ENCODE results near the gene SEMA3F.

The SEMA3F gene

DNA sequence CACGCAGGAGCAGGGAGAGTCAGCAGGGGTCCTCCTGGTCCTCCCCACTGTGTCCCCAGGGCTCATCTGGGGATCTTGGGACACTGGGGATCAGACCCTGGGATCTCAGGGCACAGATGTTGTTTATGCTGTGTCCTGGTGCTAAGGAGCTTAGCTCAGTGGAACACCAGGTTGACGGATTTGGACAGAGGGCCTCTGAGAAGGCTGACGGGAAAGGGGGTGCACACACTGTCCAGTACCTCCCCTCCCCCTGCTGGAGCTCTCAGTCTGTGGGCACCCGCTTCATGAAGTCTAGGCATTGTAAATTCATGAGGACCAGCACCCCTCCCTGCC, 21.9 kb upstream of the SEMA3F start:
- DNase-seq, result no peak

DNA sequence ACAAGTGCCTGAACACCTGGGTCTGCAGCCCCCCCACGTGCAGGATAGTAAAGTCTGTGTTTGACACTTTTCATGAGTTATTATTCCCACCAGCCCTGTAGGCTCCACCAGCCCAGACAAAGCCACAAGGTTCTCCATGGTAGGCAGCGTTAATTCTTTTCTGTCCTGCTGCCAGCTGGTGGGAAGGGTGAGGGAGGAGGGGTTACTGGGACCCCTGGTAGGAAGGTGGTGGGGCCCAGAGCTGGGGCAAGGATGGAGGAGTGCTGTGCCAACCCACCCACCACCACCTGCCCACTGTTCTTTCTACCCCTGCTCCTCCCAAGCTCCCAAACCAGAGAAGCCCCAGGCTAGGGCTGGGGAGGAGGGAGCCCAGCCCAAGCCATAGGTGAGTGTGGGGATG, 20.8 kb upstream of the SEMA3F start:
- DNase-seq, result no peak

DNA sequence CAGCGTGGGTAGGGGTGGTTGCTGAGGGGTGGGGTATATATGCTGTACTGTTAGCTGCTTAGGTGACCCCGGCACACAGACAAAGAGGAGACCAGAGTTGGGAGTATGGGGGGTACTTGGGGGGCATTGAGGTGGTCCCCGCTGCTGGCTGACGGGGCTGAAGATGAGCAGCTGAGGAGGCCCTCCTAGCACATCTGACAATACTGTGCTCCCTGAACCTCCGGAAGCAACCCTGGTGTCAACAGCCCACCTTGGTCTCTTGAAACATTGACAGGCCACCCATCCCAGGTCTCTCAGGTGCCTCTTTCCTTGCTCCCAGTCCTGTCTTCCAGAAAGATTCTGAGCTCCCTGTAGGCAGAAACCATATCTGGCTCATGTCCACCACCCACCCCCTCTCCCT, 19.2 kb upstream of the SEMA3F start:
- DNase-seq, result no peak

DNA sequence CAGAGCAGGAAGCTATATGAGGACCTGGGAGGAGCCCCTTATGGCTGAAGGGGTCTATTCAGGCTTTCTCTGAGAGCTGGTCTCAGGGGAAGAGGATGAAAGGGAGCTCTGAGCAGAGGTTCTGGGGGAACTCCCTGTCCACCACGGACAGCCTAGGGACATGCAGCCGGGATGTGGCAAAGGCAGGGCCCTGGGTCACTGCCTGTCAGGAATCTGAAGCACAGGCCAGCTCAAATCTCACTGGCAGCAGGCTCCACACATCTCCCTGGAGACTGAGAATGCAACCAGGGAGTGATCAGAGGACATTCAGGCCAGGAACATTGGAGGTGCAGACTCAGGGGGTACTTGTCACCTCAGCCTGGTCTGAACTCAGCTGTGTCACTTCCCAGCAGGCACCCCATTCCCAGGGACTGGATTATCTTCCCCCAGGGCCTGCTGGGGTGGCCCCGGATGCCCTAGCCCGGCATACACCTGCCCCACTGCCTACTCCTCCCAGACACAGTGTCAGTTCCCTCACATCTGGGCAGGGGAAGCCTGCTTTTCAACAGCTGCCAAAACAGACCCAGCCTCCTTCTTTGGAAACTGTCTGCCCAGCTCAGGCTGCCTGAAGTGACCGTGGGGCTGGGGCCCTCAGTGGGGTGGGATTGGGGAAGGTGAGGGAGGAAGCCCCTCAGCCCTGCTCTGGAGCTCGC, 18.3 kb upstream of the SEMA3F start:
- DNase-seq, result no peak

DNA sequence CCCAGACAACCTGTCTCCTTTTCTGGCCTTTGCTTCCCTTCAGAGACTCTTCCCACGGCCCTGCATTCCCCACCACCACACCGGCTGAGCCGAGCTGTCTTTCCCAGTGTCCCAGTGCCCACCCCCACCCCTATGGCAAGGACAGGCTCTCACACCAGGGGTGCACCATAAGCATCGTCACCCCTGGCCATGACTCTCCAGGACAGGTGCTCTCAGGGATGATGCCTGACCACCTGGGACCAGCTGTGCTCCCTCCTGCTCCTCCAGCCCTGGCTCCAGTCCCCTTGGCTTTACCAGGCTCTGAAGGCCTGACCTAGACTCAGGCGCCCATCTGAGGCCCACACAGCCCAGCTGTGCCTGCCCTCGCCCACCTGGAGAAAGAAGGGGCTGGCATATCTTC, 17.6 kb upstream of the SEMA3F start:
- DNase-seq, result no peak

DNA sequence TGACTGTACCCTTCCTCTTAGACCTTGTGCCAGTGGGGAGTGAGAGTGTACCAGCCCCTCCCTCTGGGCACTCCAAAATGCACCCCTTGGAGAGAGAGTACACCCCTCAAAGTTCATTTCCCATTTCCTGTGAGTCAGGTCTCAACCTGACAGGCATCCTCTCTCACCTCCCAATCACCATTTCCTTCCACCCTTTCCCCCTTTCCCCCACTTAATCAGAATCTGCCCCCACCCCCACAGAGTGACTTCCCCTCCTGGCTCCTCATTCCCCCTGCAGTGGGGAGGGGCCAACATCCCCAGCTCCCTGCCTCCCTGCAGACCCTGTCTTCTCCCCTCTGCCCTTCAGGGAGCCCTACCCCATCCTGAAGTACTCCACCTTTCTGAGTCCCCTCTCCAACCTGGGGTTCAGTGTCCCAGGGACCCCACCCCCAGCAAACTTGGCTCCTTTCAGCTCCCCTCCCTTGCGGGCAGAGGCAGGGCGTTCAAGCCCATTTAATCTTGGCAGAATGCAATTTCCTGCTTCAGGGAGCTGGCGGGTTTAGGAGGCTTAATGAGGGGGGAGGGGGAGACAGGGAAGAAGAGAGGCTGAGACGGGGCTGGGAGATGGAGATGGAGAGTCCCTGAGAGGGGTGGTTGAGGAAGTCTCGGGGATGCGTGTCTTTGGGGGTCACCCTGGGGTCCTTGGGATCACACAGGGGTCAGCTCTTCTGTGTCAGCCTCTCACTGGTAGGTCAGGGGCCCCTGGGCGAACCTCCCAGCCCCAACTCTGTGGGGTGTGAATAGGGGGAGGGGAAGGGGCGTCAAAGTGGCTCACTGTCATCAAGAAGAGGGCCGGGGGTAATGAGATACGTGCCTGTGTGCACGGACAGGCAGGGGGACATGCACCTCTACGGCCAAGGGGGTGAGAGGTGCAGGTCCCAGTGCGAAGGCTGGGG, 16.6 kb upstream of the SEMA3F start:
- DNase-seq, result no peak

DNA sequence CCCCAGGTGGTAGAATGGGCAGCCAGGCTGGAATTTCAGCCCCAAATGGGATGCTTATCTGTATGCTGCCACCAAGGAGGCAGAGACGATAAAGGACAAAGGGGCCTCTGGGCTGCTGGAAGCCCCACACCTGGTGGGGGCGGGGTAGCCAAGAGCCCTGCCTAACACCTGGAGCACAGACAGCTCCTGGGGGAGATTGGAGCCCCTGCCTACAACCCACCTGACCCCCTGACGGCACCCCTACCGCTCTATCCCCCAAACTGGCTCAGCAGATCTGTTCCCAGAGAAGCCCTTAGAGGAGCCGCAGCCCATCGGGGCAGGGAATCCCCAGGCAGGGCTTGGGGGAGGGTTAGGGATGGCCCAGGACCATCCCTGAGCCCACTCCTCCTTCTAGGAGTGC, 15.8 kb upstream of the SEMA3F start:
- DNase-seq, result no peak

DNA sequence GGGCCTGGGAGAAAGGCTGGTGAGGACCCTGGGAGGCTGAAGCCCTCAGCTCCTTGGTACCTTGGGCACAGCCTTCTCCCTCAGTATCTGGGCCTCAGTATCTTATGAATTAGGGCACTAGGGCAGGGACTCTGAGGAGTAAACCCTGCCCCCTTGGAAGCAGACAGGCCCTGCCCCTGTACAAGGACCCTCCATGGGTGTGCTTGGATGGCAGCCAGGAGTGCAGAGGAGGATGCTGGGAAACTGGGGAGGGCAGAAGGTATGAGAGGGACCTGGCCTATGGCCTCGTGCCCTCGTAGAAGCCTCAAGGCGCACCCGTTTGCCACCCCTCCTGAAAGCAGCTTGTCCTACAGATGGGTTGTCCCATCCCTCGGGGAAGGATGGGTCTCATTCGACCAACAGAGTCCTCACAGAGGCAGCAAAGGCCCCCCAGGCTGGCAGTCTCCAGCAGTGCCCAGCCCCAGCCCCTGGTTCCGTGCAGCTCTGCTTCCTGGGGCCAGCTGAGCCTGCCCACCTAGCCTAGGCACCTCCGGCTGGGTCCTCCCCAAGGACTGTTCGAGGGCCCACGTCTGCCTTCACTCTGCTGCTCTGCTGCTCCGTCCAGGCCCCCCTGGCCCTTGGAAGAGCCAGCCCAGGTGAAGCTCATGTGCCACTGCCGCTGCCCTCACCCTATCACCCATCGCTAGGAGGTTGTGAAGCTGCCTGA, 15.3 kb upstream of the SEMA3F start:
- DNase-seq, result no peak

DNA sequence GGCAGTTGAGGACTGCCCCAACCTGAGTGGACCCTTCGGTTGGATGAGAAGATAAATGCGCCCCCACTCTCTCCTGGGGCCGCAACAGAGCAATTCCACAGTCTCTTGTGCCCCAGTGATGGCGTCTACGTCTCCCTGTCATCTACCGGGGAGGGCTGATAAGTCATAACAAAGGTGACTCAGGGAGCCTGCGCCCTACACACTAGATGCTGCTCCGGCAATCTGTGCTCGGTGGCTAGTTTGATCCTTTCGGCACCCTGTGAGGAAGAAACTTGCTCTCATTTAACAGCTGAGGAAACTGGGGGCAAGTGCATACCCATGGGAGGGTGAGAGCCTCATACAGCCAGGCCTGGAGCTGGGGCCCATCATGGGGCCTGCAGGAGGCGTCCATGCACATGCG, 14.1 kb upstream of the SEMA3F start:
- DNase-seq, result no peak

DNA sequence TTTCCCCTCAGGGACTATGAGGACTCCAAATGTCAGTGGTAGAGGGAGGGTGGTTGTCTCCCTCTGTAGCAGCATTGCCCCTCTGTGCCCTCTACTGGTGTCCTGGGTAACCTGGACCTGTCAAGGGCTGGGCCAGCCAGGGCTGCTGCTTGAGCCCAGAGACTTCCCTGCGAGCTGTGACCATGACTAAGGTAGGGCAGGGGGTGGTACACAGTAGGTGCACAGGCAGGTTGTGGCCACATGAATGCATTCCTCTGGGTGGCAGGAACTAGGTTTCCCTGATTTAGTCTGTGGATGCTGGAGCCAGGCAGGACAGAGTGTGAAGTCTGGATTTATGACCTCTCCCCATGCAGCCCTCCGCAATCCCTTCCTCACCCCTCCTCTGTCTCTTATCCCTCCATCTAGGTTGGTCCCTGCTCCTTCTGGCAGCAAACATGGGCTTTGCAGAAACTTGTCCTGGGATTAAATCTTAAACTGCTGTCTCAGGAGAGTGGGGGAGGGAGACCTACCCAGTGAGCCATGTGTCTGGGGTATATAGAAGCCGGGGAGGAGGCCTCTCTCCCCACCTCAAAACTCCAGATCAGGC, 8.7 kb upstream of the SEMA3F start:
- DNase-seq, result no peak

DNA sequence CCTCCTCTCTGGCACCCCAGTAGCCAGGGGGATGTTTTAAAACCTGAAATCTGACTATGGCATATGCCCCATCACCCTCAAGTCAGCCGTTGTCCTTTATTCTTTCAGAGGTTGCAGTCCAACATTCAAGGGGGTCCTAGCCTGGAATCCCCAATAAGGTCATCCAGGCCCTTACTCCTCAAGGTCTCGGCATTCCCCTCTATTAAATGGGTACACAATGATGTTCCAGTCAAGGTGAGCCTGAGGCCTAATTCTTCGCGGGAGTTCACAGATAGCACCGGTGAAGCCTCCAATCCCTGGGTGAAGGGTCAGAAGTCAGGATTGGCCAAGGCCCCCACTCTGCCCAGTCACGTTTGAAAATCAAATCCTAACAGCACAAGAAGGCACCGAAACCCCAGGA, 8.1 kb upstream of the SEMA3F start:
- DNase-seq, result no peak

DNA sequence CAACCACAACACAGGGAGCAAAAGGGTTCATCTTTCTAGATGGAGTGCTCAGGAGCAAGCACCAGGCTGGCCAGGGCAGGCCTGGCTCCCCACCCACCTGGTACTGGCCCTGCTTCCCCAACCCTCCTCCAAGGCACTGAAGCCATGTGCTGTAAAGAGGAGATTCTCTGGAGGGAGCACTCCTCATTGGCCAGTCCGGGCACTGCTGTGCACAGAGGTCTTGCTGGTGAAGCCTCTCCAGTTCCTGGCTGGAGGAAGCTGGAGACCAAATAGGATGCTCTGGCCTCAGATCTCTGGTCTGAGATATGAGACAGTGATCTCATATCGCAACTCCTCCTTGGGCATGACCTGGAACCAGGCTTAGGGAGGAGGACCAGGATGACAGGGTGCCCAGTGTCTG, 7.7 kb upstream of the SEMA3F start:
- no peak for DNase-seq

DNA sequence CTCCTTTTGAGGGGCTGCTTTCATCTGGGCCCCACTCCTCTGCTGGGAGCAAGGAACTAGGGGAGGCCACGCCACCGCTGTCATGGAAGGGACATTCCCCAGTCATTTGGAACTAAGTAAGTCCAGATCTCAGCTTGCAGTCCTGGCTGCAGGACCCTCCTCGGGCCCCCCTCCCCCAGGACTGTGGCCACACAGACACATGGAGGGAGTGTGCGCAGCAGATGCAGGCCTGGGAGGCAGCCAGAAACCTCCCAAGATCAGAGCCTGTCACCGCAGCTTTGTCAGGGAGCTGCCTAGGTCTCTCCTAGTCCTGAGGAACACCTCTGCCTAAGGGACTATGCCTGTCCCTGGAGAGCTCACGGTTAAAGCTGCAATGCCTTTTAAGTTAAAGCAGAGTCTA, 7.3 kb upstream of the SEMA3F start:
- no peak for DNase-seq

DNA sequence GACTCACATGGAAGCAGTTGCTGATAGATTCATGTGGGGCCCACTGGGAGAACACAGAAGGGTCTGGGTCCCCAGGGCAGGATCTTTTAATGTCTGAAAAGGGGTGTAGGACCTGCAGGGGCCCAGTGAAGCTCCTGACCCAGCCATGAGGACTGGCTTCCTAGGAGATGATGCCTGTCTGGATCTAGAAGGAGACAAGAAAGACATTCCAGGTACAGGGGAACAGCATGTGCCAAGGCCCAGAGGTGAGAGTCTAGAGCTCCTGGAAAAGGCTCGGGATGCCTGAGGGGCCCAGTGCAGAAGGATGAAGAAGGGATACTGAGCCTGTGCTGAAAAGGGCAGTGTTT, 4.7 kb upstream of the SEMA3F start:
- no peak for DNase-seq

DNA sequence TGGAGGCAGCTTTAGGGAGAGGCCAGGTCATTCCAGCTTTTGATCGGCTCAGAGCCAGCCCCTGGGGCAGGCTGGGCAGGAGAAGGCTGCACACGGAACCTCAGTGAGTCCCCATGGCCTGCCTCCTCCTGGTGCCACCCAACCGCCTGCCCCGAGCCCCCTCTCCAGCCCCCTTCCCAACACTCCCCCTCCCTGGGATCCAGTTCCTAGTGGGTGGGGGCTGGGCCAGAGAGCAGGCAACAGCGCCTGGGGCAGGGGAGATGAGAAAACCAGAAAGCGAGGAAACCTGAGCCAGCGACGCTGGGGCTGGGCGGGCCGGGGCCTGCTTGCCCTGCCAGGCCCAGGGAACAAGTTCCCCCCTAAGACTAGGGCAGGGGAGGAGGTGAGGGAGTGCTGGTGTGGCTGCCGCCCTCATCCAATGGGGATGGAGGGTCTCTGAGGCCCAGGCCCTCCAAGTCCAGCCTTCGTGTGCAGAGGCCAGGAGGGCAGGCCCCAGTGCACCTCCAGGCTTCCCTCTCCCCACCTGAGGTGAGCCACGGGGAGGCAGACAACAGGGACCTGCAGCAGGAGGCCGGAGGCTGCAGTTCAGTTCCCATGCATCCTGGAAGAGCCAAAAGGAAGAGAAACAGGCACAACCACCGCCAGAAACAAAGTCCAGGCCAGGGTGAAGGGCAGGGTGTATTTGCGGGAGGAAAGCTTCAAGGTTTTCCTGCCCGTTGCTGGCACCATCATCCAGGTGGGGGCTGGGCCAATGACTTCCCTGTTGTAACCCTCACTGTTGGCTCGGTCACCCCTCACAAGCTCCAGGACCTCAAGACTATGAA, 4.0 kb upstream of the SEMA3F start:
- DNase-seq, result no peak

DNA sequence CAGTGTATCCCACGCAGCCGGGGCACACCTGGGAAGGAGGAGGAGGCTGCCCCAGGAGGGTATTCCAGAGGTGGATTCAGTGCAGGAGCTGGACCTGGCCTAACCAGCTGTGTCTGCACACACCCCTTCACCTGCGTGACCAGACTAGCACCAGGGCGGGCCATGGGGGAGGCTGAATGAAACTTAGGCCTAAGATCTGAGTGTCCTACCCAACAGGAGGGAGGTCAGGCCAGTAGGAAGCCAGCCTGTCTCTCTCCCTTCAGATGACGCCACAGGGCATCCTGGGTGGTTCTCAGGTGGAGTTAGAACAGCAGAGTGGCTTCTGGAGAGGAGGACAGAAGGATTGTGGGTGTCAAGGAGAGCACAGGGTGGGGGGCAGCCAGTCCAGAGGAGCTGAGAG, 3.4 kb upstream of the SEMA3F start:
- DNase-seq, result no peak

DNA sequence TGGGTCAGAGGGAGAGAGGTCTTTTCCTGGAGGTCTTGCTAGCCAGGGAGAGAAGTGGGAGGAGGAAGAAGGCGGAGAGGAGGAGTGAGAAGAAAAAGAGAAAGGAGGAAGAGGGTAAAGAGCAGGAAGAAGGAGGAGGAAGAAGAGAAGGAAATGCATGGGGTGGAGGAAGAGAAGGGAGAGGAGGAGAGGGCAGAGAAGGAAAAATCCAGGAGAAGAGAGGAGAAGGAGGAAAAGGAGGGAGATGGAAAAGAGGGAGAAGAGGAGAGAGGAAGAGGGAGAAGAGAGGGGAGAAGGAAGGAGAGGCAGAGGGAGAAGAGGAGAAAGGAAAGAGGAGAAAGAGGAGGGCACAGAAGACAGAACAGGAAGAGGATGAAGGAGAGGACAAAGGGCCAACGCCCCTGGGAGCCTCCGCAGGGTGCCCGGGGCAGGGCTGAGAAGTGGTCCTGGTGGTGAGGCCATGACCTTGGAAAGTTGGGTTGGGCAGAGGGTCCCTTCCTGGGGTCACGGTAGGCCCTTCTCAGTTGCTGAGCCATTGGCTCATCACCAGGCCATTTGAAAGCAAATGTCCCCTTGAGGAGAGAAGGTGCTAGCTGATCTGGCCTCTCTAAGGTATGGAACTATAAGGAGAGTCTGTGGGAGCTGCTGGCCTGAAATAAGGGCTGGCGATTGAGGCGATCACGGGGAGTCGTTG, 1.2 kb upstream of the SEMA3F start:
- DNase-seq, result no peak

DNA sequence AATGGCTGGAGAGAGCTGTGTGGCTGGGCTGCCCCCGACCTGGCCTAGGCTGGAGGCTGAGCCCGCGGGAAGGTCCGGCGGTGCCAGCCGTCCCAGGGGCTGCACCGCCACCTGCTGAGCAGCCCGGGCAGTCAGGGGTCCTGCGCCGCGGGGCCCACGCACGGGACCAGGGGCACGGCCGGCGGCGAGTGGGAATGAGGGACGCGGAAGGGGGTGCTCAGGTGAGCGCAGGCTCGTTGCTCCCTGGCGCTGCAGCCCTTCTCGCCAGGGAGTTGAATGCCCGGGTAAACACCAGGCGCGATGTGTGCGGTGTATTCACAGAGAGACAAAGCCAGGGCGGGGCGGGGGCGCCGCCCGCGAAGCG, 666 bp upstream of the SEMA3F start:
- DNase-seq, result no peak

DNA sequence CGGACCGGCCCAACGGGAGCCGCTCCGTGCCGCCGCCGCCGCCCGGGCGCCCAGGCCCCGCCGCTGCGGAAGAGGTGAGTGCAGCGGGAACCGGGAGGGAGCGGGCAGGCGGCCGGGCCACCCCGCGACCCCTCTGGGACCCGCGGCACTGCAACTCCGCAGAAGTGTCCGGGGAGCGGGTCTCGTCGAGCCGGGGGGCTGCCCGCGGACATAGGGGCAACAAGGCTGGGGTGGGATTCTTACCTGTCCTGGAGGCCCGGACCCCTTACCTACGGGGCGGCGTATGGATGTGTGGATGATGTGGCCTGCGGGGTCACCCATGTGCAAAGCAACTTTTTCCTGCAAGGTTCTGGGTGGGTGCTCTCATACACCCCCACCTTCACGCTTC, 361 bp downstream of the SEMA3F start:
- no peak for DNase-seq

DNA sequence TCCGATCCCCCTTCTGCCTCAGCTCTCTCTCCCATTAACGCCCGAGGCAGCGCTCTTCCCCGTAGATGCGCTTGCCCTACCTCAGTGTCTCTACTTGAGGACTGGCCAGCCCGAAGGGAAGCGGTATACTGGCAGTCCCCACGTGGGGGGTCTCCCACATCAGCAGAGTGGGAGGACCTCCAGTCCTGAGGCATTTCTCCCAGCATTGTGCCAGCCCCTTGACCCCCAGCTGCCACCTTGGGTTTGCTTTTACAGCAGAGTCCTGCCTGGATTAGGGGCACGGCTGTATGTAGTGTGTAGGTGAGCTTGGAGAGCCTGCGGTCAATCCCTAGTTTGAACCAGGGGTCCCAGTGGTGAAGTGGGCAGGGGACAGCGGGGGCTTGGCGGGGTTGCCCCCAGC, 767 bp downstream of the SEMA3F start:
- DNase-seq, result no peak

DNA sequence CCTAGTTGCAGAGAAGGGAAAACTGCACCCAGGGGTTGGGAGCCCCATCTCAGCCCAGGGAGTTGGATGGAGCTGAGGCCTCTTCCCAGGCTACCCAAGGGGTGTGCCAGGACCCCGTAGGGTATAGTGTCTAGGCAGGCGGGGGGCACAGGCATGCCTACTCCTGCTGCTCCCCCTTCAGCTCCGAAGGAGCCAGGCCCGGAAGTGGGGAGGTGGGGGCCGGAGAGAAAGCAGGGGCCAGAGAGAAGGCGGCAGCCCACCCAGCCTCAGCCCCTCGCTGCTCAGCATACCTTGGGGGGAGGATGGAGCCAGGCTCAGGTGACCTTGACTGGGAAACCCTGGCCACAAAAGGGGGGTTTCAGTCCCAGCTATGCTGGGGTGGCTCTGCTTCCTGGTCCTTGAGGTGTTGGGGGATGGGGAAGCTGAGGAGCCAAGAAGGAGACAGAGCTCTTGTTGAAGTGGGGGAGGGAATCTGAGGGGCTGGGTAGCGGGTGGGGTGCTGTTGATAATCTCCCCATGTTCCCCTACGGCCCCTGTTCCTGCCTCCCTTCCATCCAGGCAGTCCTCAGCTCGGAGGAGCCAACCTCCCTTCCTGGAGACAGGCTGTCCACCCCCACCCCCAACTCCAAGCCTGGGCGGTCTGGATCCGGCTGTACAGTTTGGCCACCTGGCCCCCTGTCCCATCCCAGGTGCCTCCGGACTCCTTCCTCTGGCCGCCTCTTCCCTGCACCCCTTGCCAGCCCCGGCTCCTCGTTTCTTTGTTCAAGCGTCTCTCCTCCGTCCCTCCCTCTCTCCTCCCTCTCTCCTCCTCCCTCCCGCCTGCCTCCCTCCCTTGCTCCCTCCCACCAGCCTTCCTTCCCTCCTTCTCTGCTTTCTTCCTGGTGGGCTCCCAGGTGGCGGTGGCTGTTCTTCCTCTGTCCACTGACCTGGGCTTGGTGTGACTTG, 1.7 kb downstream of the SEMA3F start:
- DNase-seq, result no peak

All from stimulated activated CD4-positive, alpha-beta T cell treated with anti-CD3 and anti-CD28 coated beads, Interleukin-4, amount 100 ng/mL, for 1 hour (primary cell).